T1000 (cell line): ENCODE results near the gene QSOX1.

ENCODE experiments used
- DNase-seq: peaks from one replicate; lab custom pipeline; 2025; ENCODE audit warnings: mixed read lengths; lab: John Stamatoyannopoulos, UW

Gene QSOX1

DNA sequence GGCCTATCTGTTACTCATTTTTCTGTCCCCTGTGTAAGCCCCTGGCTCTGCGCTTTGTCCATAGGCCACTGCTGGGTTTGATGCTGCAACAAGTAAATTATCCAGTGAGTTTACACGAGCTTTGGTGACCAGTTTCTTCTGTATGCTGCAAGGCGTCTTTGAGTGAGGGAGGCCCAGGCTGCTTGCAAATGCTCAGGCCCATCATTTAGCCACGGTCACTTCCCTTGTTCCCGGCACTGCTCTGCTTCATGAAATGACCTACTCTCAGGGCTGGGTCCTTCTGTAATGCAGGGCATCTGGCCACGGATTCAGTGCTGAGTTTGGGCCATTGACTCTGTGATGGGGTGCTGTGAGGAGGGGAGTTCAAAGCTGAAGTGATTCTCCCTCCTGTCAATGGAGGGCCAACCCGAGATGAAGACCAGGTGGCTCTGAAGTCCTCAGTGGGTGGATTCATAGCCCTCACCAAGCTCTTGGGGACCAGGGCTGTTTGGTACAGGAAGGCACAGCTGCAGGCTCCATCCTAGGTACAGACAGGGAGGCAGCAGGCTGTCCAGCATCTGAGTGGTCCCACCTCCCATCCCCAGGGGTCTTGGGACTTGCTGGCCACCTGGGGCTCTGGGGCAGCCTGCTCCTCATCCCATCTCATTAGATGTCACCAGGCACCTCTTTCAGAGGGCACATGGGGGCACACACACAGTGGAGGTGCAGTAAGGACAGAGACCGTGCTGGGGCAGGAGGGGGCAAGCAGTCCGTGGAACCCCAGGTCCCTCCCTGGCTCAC is 97.0 kb downstream of the QSOX1 start:
- DNase-seq: no peak

DNA sequence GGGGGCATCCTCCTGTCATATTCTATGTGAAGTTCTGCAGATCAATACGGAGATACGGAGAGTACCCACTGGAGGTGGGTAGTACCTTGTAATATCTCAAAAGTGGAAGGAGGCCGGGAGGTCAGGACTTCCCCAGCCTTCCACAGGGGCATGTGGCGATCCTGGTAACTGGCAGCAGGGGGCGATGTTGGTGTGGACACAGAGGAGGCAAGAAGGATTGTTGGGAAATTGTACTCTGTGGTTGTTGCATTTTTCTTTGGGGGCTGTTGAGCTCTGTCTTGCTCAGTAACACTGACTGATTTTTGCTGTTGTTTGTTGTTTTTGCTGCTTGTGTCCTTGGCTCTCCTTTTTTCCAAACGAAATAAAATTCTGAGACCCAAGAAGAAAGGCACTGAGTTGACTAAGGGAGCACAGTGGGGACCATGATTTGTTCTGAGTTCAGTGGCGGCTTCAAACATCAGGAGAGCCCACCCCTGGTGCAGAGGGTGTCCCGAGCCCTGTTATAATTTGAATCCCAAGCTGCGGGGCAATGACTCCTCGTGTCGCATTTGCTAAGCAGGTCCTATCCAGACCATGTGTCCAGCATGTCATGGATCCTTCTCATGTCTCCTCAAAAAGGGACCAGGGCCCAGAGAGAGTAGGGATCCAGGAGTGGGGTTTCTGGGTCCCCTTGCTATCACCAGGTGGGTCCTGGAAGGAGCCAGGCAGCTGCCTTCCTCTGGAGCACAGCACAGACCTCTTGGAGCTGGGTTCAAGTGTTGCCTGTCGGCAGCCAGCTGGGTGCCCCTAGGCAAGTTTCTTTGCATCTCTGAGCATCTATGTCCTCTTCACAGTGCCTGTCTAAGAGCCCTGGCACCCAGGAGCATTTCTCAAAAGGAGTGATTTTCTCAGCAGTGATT is 98.2 kb downstream of the QSOX1 start:
- DNase-seq: peak; percentile 49
